Bone marrow (tissue), 2 donors: Measurements from ENCODE around the gene KCNIP1.

ENCODE experiments used
- DNase-seq, 2 donors: peaks; one replicate each; lab custom pipeline; 2025; lab: John Stamatoyannopoulos, UW

KCNIP1 gene

GRCh38 chr5:170642066-170642735 lies 138.4 kb downstream of the KCNIP1 start:
- no peak for DNase-seq

GRCh38 chr5:170642776-170643436 lies 139.1 kb downstream of the KCNIP1 start:
- no peak for DNase-seq

- DNase-seq, result no peak
Observed at GRCh38 chr5:170643591-170643990, 139.8 kb downstream of the KCNIP1 start.

GRCh38 chr5:170644501-170644900 lies 140.7 kb downstream of the KCNIP1 start:
- DNase-seq, result no peak

GRCh38 chr5:170648541-170648940 lies 144.7 kb downstream of the KCNIP1 start:
- no peak for DNase-seq

- no peak for DNase-seq
Observed at GRCh38 chr5:170650850-170651249, 147.0 kb downstream of the KCNIP1 start.

GRCh38 chr5:170651604-170652277 lies 147.9 kb downstream of the KCNIP1 start:
- DNase-seq, result no peak

GRCh38 chr5:170655476-170655875 lies 151.7 kb downstream of the KCNIP1 start:
- no peak for DNase-seq

- no peak for DNase-seq
Observed at GRCh38 chr5:170655920-170656319, 152.1 kb downstream of the KCNIP1 start.

- DNase-seq, result no peak
Observed at GRCh38 chr5:170656346-170656745, 152.5 kb downstream of the KCNIP1 start.

- no peak for DNase-seq
Observed at GRCh38 chr5:170660531-170660930, 156.7 kb downstream of the KCNIP1 start.

GRCh38 chr5:170662966-170663365 lies 159.1 kb downstream of the KCNIP1 start:
- no peak for DNase-seq

- DNase-seq, result no peak
Observed at GRCh38 chr5:170678811-170679210, 175.0 kb downstream of the KCNIP1 start.

GRCh38 chr5:170681013-170681433 lies 177.2 kb downstream of the KCNIP1 start:
- DNase-seq, result peak in 1 of 2 donors; percentile 42

GRCh38 chr5:170691657-170692056 lies 187.8 kb downstream of the KCNIP1 start:
- DNase-seq, result no peak

- DNase-seq, result no peak
Observed at GRCh38 chr5:170693701-170694100, 189.9 kb downstream of the KCNIP1 start.

GRCh38 chr5:170694911-170695310 lies 191.1 kb downstream of the KCNIP1 start:
- no peak for DNase-seq

- DNase-seq, result no peak
Observed at GRCh38 chr5:170697031-170697430, 193.2 kb downstream of the KCNIP1 start.

- DNase-seq, result no peak
Observed at GRCh38 chr5:170700503-170700902, 196.7 kb downstream of the KCNIP1 start.

- no peak for DNase-seq
Observed at GRCh38 chr5:170701334-170701733, 197.5 kb downstream of the KCNIP1 start.

- DNase-seq, result no peak
Observed at GRCh38 chr5:170704417-170705192, 200.8 kb downstream of the KCNIP1 start.

- no peak for DNase-seq
Observed at GRCh38 chr5:170709640-170710039, 205.8 kb downstream of the KCNIP1 start.
